Measurements from ENCODE around the gene URM1.
"Not testable (repeated sequence)": the region's sequence is repeated elsewhere in the genome, so short reads cannot be mapped to it uniquely, and the experiment has no call there.

Gene URM1

GRCh38 chr9:128406848-128407391, 35.7 kb downstream of the URM1 start:
- no peak for DNase-seq (ENCODE audit: low read depth in 4 of 4, low spot score in 1 of 4)

- no peak for DNase-seq (ENCODE audit: low read depth in 4 of 4, low spot score in 1 of 4)
Measured at GRCh38 chr9:128408963-128409431, 37.8 kb downstream of the URM1 start.

GRCh38 chr9:128409450-128409849, 38.3 kb downstream of the URM1 start:
- DNase-seq (ENCODE audit: low read depth in 4 of 4, low spot score in 1 of 4) = no peak

GRCh38 chr9:128409978-128410377, 38.8 kb downstream of the URM1 start:
- DNase-seq (ENCODE audit: low read depth in 4 of 4, low spot score in 1 of 4) = no peak

GRCh38 chr9:128411364-128412119, 40.4 kb downstream of the URM1 start:
- DNase-seq (ENCODE audit: low read depth in 4 of 4, low spot score in 1 of 4) = no peak

- DNase-seq (ENCODE audit: low read depth in 4 of 4, low spot score in 1 of 4) = peak in 3 of 4 experiments; percentile 18 to 30 (median 27)
Measured at GRCh38 chr9:128412120-128412790, 41.1 kb downstream of the URM1 start.

- not testable (repeated sequence) for DNase-seq (ENCODE audit: low read depth in 4 of 4, low spot score in 1 of 4)
Measured at GRCh38 chr9:128413728-128414127, 42.6 kb downstream of the URM1 start.

GRCh38 chr9:128414461-128414860, 43.3 kb downstream of the URM1 start:
- DNase-seq (ENCODE audit: low read depth in 4 of 4, low spot score in 1 of 4) = no peak

GRCh38 chr9:128415281-128415680, 44.1 kb downstream of the URM1 start:
- no peak for DNase-seq (ENCODE audit: low read depth in 4 of 4, low spot score in 1 of 4)

GRCh38 chr9:128416014-128416413, 44.8 kb downstream of the URM1 start:
- no peak for DNase-seq (ENCODE audit: low read depth in 4 of 4, low spot score in 1 of 4)

GRCh38 chr9:128416432-128417019, 45.4 kb downstream of the URM1 start:
- no peak for DNase-seq (ENCODE audit: low read depth in 4 of 4, low spot score in 1 of 4)

- no peak for DNase-seq (ENCODE audit: low read depth in 4 of 4, low spot score in 1 of 4)
Measured at GRCh38 chr9:128419061-128419925, 48.1 kb downstream of the URM1 start.

GRCh38 chr9:128420060-128420650, 49.0 kb downstream of the URM1 start:
- DNase-seq (ENCODE audit: low read depth in 4 of 4, low spot score in 1 of 4) = peak in 3 of 4 experiments; percentile 39 to 66 (median 48)

- peak in 1 of 4 experiments; percentile 37 for DNase-seq (ENCODE audit: low read depth in 4 of 4, low spot score in 1 of 4)
Measured at GRCh38 chr9:128420651-128421481, 49.7 kb downstream of the URM1 start, which contains the start of gene CERCAM. Gene CERCAM (plus strand): TSS chr9:128420857. CDS start chr9:128420878, 21 bp downstream.

GRCh38 chr9:128421482-128421996, 50.4 kb downstream of the URM1 start:
- DNase-seq (ENCODE audit: low read depth in 4 of 4, low spot score in 1 of 4) = no peak

- DNase-seq (ENCODE audit: low read depth in 4 of 4, low spot score in 1 of 4) = not testable (repeated sequence)
Measured at GRCh38 chr9:128422022-128422782, 51.0 kb downstream of the URM1 start.

GRCh38 chr9:128422783-128423150, 51.6 kb downstream of the URM1 start:
- no peak for DNase-seq (ENCODE audit: low read depth in 4 of 4, low spot score in 1 of 4)

GRCh38 chr9:128423356-128423755, 52.2 kb downstream of the URM1 start:
- DNase-seq (ENCODE audit: low read depth in 4 of 4, low spot score in 1 of 4) = not testable (repeated sequence)

All from stimulated activated CD4-positive, alpha-beta T cell treated with anti-CD3 and anti-CD28 coated beads, Interleukin-1b, Interleukin-23, amount 100 ng/mL, for 24 hours (primary cell).